H1 (cell line): ENCODE results near the gene SLTM. TPM values are rescaled to one million over a fixed set of nuclear protein-coding genes. Genes with fewer than 3 reads are reported as not detected.

Source experiments
- CBX5 ChIP-seq: fragments of 300-800, 300-1000 bp; sonication (generic); IDR thresholded peaks from 2 replicates; pipeline ENCODE4 v1.7.1; 2016; ENCODE audit warnings: antibody characterized with exemption, low read length, low read depth
- RXRA ChIP-seq: IDR thresholded peaks from 2 replicates; pipeline ENCODE4 v1.6.1; 2011; ENCODE audit warnings: low read depth, mild to moderate bottlenecking, low read length, moderate library complexity; ENCODE audit not compliant: insufficient read depth
- SP4 ChIP-seq: IDR thresholded peaks from 2 replicates; pipeline ENCODE4 v1.6.1; 2012; ENCODE audit warnings: low read length, inconsistent platforms
- polyA plus RNA-seq, 7 experiments: library from polyadenylated mRNA; depleted of rRNA in 3 of 7; stranded (reverse) in 5 of 7; unstranded in 2 of 7; fragments of >200 nt in 5 of 7; fragments of 200-250 nt in 2 of 7; gene quantifications; 1 replicate in 5 of 7; 2 replicates in 1 of 7; 4 replicates in 1 of 7; pipeline versions ENCODE4 v1.2.1 to v1.2.3, GENCODE V29; 2011 to 2013; ENCODE audit warnings: missing spikeins in 2 of 7, mixed read lengths in 2 of 7
- total RNA-seq: library from RNA; stranded (reverse); fragmentation: NEBNext Ultra II Directional; extraction: Animal tissue kit (Norgen Biotek cat#: 25700); gene quantifications from 2 replicates; pipeline ENCODE4 v1.2.1, GENCODE V29; 2021
- TF ChIP-seq, protein P1 (sequence below): IDR thresholded peaks from 2 replicates; pipeline ENCODE4 v1.6.1; 2011; ENCODE audit warnings: low read length, improper control_type of control experiment

SLTM gene
- total and polyA plus RNA-seq, 2 of the 8 experiments (the other 6 are each of a cell fraction or from before 2014, with no cell fraction given): 30.8 to 149 TPM

GRCh38 chr15:58898150-58898680 is 35.3 kb downstream of the SLTM start (continued):
- TF ChIP-seq CBX5 (no peak), SP4 (no peak), RXRA (no peak)
- TF ChIP-seq, protein P1, sequence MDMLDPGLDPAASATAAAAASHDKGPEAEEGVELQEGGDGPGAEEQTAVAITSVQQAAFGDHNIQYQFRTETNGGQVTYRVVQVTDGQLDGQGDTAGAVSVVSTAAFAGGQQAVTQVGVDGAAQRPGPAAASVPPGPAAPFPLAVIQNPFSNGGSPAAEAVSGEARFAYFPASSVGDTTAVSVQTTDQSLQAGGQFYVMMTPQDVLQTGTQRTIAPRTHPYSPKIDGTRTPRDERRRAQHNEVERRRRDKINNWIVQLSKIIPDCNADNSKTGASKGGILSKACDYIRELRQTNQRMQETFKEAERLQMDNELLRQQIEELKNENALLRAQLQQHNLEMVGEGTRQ: no peak
